Retinal pigment epithelial cell (primary cell): ENCODE measurements around the gene PWP1.

Experiments used
- DNase-seq: peaks from one replicate; pipeline ENCODE4 v3.0.0-alpha.2; 2010; ENCODE audit warnings: low read depth
- H3K4me3 ChIP-seq: 2 replicates; pipeline ENCODE4 v1.5.1; 2011; ENCODE audit warnings: mild to moderate bottlenecking, low read length, control low read depth, moderate library complexity
- CTCF ChIP-seq: conservative IDR thresholded peaks from 2 replicates; pipeline ENCODE4 v1.5.1; 2011; ENCODE audit warnings: low read depth, low read length, control low read depth, inconsistent platforms

Gene PWP1

GRCh38 chr12:107760809-107761501 lies 75.4 kb downstream of the PWP1 start, which contains the start of gene PRDM4:
TSS of gene PRDM4 (minus strand) at chr12:107761137. CDS start at chr12:107760515, 622 bp downstream.
- TF ChIP-seq CTCF: no peak
- H3K4me3 ChIP-seq: peak within 1 kb of the TSS; percentile 88
- DNase-seq: peak; percentile 69

- peak overlapping the region; percentile 88 for H3K4me3 ChIP-seq
- DNase-seq: no peak
Measured at GRCh38 chr12:107761502-107761904, 75.9 kb downstream of the PWP1 start.

More at GRCh38 chr12:107761502-107761904, 75.9 kb downstream of the PWP1 start:
- no peak for TF ChIP-seq CTCF
